Testis (tissue), 2 donors: Measurements from ENCODE around the gene CPNE4.

Experiments used
- CTCF ChIP-seq, 3 experiments: fragments of 450-650 bp in 2 of 3; fragments of 200-600 bp in 1 of 3; sonication (generic) in 1 of 3; IDR thresholded peaks; one replicate each; pipeline ENCODE4 v1.5.1; 2016 to 2019; ENCODE audit warnings: antibody characterized with exemption in 3 of 3, mild to moderate bottlenecking in 2 of 3, moderate library complexity in 1 of 3
- POLR2A ChIP-seq: fragments of 450-650 bp; IDR thresholded peaks from one replicate; pipeline ENCODE4 v1.6.1; 2017; ENCODE audit warnings: antibody characterized with exemption, mild to moderate bottlenecking, moderate library complexity

- no peak for TF ChIP-seq CTCF (IDR thresholded peaks at IDR 0.05)
- TF ChIP-seq POLR2A: no peak
Observed at GRCh38 chr3:131502530-131503319, 532.1 kb downstream of the CPNE4 start, which contains the start of gene MRPL3.
